Measurements from ENCODE around the gene ECPAS. TPM values are rescaled to one million over a fixed set of nuclear protein-coding genes. Genes with fewer than 3 reads are reported as not detected.

The ECPAS gene
- total RNA-seq, 1 experiment from 2014 or later = 122 TPM

- TF ChIP-seq E2F5 (CRISPR knock-in tag; IDR thresholded peaks at IDR 0.05) = peak; percentile 57
- no peak for TF ChIP-seq RORB (CRISPR knock-in tag; IDR thresholded peaks at IDR 0.05)
- TF ChIP-seq CREM (CRISPR knock-in tag; IDR thresholded peaks at IDR 0.05) = no peak
- TF ChIP-seq ETV6 (CRISPR knock-in tag; IDR thresholded peaks at IDR 0.05) = peak; percentile 78; the same call in 1 of the 2 replicates
- TF ChIP-seq ZSCAN18 (CRISPR knock-in tag; IDR thresholded peaks at IDR 0.05) = no peak
- TF ChIP-seq ERG (CRISPR knock-in tag; IDR thresholded peaks at IDR 0.05) = no peak
- TF ChIP-seq OVOL2 (CRISPR knock-in tag; IDR thresholded peaks at IDR 0.05; ENCODE audit: borderline replicate concordance) = no peak
- no peak for TF ChIP-seq SMAD4 (CRISPR knock-in tag; IDR thresholded peaks at IDR 0.05)
- TF ChIP-seq FOXP4 (CRISPR knock-in tag; IDR thresholded peaks at IDR 0.05) = peak; percentile 56; the same call in 1 of the 2 replicates
- no peak for TF ChIP-seq CREB1 (CRISPR knock-in tag; IDR thresholded peaks at IDR 0.05)
- no peak for TF ChIP-seq ZNF138 (CRISPR knock-in tag; conservative IDR thresholded peaks at IDR 0.05)
- no peak for TF ChIP-seq ZNF532 (CRISPR knock-in tag; IDR thresholded peaks at IDR 0.05; ENCODE audit: borderline replicate concordance)
- no peak for TF ChIP-seq ZNF232 (CRISPR knock-in tag; IDR thresholded peaks at IDR 0.05)
- TF ChIP-seq TEAD4 (CRISPR knock-in tag; IDR thresholded peaks at IDR 0.05) = no peak
- no peak for TF ChIP-seq SMAD3 (CRISPR knock-in tag; IDR thresholded peaks at IDR 0.05; ENCODE audit: borderline replicate concordance)
- TF ChIP-seq NFATC4 (CRISPR knock-in tag; IDR thresholded peaks at IDR 0.05) = no peak
- no peak for TF ChIP-seq ATF2 (CRISPR knock-in tag; IDR thresholded peaks at IDR 0.05; ENCODE audit: borderline replicate concordance, low read depth)
- TF ChIP-seq TCF7 (CRISPR knock-in tag; IDR thresholded peaks at IDR 0.05; ENCODE audit: low read depth) = no peak
- TF ChIP-seq CBFB (CRISPR knock-in tag; IDR thresholded peaks at IDR 0.05; ENCODE audit: low read depth) = no peak
- no peak for TF ChIP-seq NR1H2 (CRISPR knock-in tag; IDR thresholded peaks at IDR 0.05)
- no peak for TF ChIP-seq TP53 (CRISPR knock-in tag; IDR thresholded peaks at IDR 0.05)
Measured at GRCh38 chr9:111482694-111483438, 1.3 kb downstream of the ECPAS start (continued).

All from WTC11 (cell line).